ENCODE results near the gene EPHX1. TPM values are rescaled to one million over a fixed set of nuclear protein-coding genes. Genes with fewer than 3 reads are reported as not detected.

Gene EPHX1
- total and polyA plus RNA-seq, 2 of the 8 experiments (the other 6 are each of a cell fraction or from before 2014, with no cell fraction given) = 45.3 to 79.1 TPM

- CTCF ChIA-PET (ENCODE audit: partially characterized antibody) = interaction anchor here (1.0 to 3.7 kb wide), 8 partner anchors 29 to 372 kb away, joined by 3 to 21 read pairs (median 6); no protein-coding TSS in a partner anchor
- no peak for FAIRE-seq
- no peak overlapping the region for H3K56ac ChIP-seq (replicated peaks; ENCODE audit: insufficient read length, low read depth, low read length)
Measured at GRCh38 chr1:225847610-225848009, 37.7 kb downstream of the EPHX1 start.

More at GRCh38 chr1:225847610-225848009, 37.7 kb downstream of the EPHX1 start:
- Histone ChIP-seq H3K4me2 (ENCODE audit: insufficient read depth in 1 of 2, low read depth in 2 of 2, low read length in 2 of 2) (no peak overlapping the region), H2AFZ (ENCODE audit: low read length) (no peak overlapping the region), H2BK20ac (ENCODE audit: low read length) (no peak overlapping the region), H4K5ac (ENCODE audit: insufficient read length, low read depth, low read length) (no peak overlapping the region), H3K9me3 (ENCODE audit: insufficient read depth in 2 of 2, low read depth in 1 of 2, low read length in 1 of 2) (peaks cover 2 to 10% of the 10 kb centered on the region in 2 experiments; a peak in 3 of 4 replicates), H3K27me3 (replicated peaks in 1 of 4; ENCODE audit: control insufficient read depth in 3 of 4, extremely low read depth in 1 of 4, insufficient read depth in 3 of 4, low read length in 3 of 4) (no peaks in the 10 kb centered on the region; a peak in 1 of 7 replicates), H3K27ac (ENCODE audit: low read depth, low read length) (no peak overlapping the region), H3K79me1 (ENCODE audit: low read depth, low read length) (peaks cover 1% of the 10 kb centered on the region; the same call in 1 of the 2 replicates), H3K14ac (ENCODE audit: insufficient read length) (no peak overlapping the region), H2BK5ac (ENCODE audit: low read depth, low read length) (no peak overlapping the region), H2BK12ac (ENCODE audit: low read depth, low read length) (no peak overlapping the region), H3K18ac (ENCODE audit: extremely low read depth, low read length) (no peak overlapping the region), H3K4me1 (replicated peaks in 1 of 4; ENCODE audit: control insufficient read depth in 3 of 4, insufficient read depth in 4 of 4, low read length in 3 of 4) (peaks cover 0 to 8% (median 4%) of the 10 kb centered on the region in 4 experiments; a peak in 5 of 7 replicates), H3K36me3 (ENCODE audit: control insufficient read depth in 2 of 4, insufficient read depth in 4 of 4, low read length in 3 of 4) (peaks cover 3 to 27% (median 7%) of the 10 kb centered on the region in 4 experiments; a peak in 6 of 8 replicates), H2BK15ac (ENCODE audit: low read length) (no peak overlapping the region), H4K20me1 (replicated peaks in 1 of 2; ENCODE audit: control insufficient read depth in 1 of 2, insufficient read depth in 2 of 2, low read length in 2 of 2) (peaks cover 4 to 8% of the 10 kb centered on the region in 2 experiments), H4K91ac (replicated peaks; ENCODE audit: insufficient read length, low read length) (no peak overlapping the region), H3K79me2 (ENCODE audit: control insufficient read depth in 1 of 2, insufficient read depth in 2 of 2, low read length in 2 of 2) (no peaks in the 10 kb centered on the region), H3K4ac (replicated peaks; ENCODE audit: insufficient read length, low read depth, low read length) (no peak overlapping the region), H4K8ac (ENCODE audit: extremely low read depth, insufficient read depth, low read length) (no peak overlapping the region), H2BK120ac (replicated peaks; ENCODE audit: low read depth, low read length) (no peak overlapping the region), H3K4me3 (ENCODE audit: extremely low read depth in 1 of 4, insufficient read depth in 2 of 4, low read depth in 3 of 4, low read length in 4 of 4) (no peak overlapping the region), H2AK5ac (ENCODE audit: low read depth, low read length) (no peak overlapping the region), H3K23ac (ENCODE audit: insufficient read length) (no peak overlapping the region), H3K23me2 (ENCODE audit: low read depth, low read length) (no peaks in the 10 kb centered on the region), H3K9ac (replicated peaks in 1 of 4; ENCODE audit: extremely low read depth in 1 of 4, low read depth in 3 of 4, low read length in 3 of 4) (no peak overlapping the region)
- 92% methylated on average over 4 of the region's 4 CpGs; no CpG with 5 or more reads in 1 of the 2 experiments for WGBS, 2 experiments (ENCODE audit: extremely low coverage in 1 of 2, insufficient coverage in 1 of 2, insufficient read length in 1 of 2, insufficient replicate concordance in 2 of 2, low coverage in 1 of 2, low lambda C conversion rate in 2 of 2, missing lambda C conversion rate in 1 of 2)
- POLR2A ChIA-PET (ENCODE audit: partially characterized antibody) = interaction anchor here (1.0 kb wide), 1 partner anchor 12 kb away, joined by 3 read pairs; no protein-coding TSS in a partner anchor
- no peak for TF ChIP-seq ATF2 (IDR thresholded peaks at IDR 0.05; ENCODE audit: low read length)
- no peak for DNase-seq (ENCODE audit: low read depth in 1 of 2, low spot score in 2 of 2)
